Measurements from ENCODE around the gene MMP8.

DNA sequence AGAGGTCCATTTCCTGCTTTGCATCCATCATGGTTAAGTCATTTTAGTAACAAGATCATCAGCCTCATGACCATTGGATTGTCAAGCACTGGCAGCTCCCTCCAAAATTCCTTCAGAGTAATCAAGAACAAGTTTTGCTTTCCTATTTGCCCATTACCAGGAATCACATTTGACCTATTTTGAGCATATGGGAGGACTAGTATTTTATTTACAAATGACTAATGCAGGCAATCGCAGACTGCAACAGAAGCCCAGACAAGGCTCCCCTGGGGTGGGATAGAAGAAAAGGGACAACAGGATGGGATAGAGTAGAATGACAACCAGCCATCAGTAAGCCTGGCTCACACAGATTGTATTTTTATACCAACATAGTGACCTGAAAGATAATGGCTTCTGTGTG, 46.6 kb upstream of the MMP8 start:
- TF ChIP-seq EP300 (IDR thresholded peaks at IDR 0.05; ENCODE audit: borderline replicate concordance): no peak
- no peak for TF ChIP-seq YY1 (IDR thresholded peaks at IDR 0.05; ENCODE audit: low read depth)
- TF ChIP-seq EGR1 (IDR thresholded peaks at IDR 0.05): no peak
- TF ChIP-seq, protein P1, sequence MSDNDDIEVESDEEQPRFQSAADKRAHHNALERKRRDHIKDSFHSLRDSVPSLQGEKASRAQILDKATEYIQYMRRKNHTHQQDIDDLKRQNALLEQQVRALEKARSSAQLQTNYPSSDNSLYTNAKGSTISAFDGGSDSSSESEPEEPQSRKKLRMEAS (IDR thresholded peaks at IDR 0.05): no peak
- no peak for TF ChIP-seq NFIC (IDR thresholded peaks at IDR 0.05)
- no peak for TF ChIP-seq REST (IDR thresholded peaks at IDR 0.05; ENCODE audit: low read depth)
- no peak for TF ChIP-seq RAD21 (IDR thresholded peaks at IDR 0.05; ENCODE audit: low read depth)
- TF ChIP-seq TAF1 (IDR thresholded peaks at IDR 0.05; ENCODE audit: low read depth): no peak
- TF ChIP-seq CEBPB (IDR thresholded peaks at IDR 0.05): no peak
- TF ChIP-seq TEAD4 (IDR thresholded peaks at IDR 0.05): no peak
- no peak for TF ChIP-seq CREB1 (IDR thresholded peaks at IDR 0.05; ENCODE audit: low read depth)
- no peak for TF ChIP-seq TCF12 (IDR thresholded peaks at IDR 0.05; ENCODE audit: low read depth)
- TF ChIP-seq, protein P2, sequence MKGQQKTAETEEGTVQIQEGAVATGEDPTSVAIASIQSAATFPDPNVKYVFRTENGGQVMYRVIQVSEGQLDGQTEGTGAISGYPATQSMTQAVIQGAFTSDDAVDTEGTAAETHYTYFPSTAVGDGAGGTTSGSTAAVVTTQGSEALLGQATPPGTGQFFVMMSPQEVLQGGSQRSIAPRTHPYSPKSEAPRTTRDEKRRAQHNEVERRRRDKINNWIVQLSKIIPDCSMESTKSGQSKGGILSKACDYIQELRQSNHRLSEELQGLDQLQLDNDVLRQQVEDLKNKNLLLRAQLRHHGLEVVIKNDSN (IDR thresholded peaks at IDR 0.05): no peak
